ENCODE results near the gene NADK2.

Gene NADK2

DNA sequence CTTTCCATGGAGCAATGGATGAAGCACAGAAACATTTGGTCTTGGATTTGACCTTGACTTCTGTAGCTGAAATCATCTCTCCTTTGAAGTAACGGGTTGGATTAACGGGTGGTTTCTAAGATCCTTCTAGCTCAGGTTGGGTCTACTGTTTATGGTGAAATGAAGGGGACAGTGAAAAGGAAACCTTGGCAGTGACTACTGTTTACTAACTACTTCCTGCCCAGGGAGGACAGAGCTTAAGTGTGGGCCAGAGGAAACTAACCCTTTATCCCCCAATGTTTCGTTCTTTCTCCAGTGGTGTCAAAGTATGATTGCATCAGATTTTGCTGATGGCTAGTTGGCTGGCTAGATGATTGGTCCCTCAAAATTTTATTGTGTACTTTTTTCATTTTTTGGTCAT, 67.6 kb downstream of the NADK2 start:
- DNase-seq: no peak
- H3K4me3 Mint-ChIP-seq: no peak overlapping the region
- H3K27me3 Mint-ChIP-seq: no peaks in the 10 kb centered on the region
- H3K4me1 Mint-ChIP-seq (ENCODE audit: low read depth): peaks cover 6% of the 10 kb centered on the region
- H3K9me3 Mint-ChIP-seq: no peaks in the 10 kb centered on the region
- peaks cover 95% of the 10 kb centered on the region for H3K36me3 Mint-ChIP-seq (ENCODE audit: low read depth)
- H3K27ac Mint-ChIP-seq: peak overlapping the region; percentile 20

DNA sequence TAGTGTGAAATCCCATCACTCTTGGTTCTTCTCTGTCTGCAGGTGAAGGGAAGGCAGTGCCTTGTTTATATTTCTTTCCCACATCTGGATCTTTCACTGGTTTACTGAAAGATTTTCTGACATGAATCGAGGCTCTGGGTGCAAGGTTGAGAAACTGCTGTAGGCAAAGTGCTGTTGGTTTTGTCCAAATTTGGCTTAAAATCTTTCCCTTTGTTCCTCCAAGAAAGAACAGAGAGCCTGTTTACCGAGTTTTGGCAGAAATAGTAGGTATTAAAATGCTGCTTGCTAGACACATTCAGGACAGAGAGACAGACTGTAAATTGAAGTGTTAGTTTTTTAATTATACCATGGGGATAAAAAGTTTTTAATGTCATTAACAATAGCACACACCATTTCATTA, 68.3 kb downstream of the NADK2 start:
- DNase-seq: no peak
- Mint-ChIP-seq H3K27ac (no peak overlapping the region), H3K27me3 (no peaks in the 10 kb centered on the region), H3K4me3 (no peak overlapping the region), H3K4me1 (ENCODE audit: low read depth) (peaks cover 9% of the 10 kb centered on the region), H3K9me3 (no peaks in the 10 kb centered on the region), H3K36me3 (ENCODE audit: low read depth) (peaks cover 95% of the 10 kb centered on the region)

DNA sequence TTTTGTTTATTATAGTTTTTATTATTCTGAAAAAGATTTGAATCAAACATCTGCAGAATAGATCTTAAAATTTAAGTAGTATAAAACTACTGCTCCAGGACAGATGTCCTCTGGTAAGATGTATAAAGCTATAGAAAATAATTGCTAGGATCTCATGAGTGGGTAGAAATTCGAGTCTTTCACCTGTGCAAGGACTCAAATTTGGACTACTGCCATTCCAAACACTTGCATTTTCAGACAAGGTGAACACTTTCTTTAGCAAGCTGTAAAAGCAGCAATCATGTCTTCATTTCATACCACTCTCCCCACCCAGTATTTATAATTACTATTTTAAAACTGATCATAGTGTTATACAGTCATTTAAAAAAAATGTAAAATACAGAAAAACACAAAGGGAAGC, 69.1 kb downstream of the NADK2 start:
- Mint-ChIP-seq H3K27me3 (no peaks in the 10 kb centered on the region), H3K4me1 (ENCODE audit: low read depth) (peaks cover 16% of the 10 kb centered on the region), H3K9me3 (no peaks in the 10 kb centered on the region), H3K27ac (no peak overlapping the region), H3K36me3 (ENCODE audit: low read depth) (peaks cover 95% of the 10 kb centered on the region), H3K4me3 (no peak overlapping the region)
- DNase-seq: no peak

DNA sequence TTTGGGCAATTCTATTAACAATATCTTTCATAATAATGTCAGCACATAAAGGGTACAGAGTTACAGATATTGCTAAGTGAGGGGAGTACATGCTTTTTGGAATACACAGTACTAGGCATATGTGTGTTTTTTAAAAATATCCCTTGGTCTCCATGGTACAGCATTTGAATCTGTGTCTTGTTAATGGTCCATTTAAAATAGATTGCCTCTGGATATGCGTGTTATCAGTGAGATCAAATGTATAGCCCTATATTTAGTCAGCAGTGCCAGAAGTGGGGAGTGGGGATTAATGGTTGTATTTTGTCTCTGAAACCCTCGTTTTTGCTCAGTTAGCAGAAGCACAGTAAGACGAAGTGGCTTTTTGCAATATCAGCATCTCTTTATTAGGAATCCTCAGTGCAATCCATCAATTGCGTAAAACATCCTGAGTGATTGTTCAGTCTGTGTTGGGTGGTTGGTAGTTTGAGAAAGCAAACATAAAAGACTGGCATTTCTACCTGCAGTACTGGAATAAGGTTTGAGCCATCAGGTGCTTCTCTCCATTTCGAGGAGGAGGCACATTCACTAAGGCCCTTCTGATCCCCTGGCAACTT, 70.8 kb downstream of the NADK2 start:
- Mint-ChIP-seq H3K27ac (no peak overlapping the region), H3K9me3 (no peaks in the 10 kb centered on the region), H3K4me1 (ENCODE audit: low read depth) (peaks cover 14% of the 10 kb centered on the region), H3K4me3 (no peak overlapping the region), H3K27me3 (no peaks in the 10 kb centered on the region), H3K36me3 (ENCODE audit: low read depth) (peaks cover 100% of the 10 kb centered on the region)
- DNase-seq: no peak

DNA sequence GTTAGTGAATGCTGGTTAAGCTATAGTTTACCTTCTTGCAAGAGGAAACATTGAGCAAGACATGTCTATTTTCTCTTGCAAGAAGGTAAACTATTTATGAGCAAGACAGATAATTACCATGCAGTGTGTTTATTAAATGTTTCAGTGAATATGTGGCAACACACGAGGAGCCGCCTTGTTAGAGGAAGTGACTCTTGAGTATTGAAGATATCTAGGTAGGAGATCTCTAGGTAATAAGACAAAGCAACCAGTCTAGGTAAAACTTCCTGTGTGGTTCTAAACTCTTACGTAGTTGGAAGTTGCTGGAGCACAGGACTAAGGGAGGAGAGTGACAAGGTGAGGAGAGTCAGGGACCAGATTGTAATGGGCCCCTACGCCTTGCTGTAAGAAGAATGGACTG, 73.0 kb downstream of the NADK2 start:
- Mint-ChIP-seq H3K4me3 (no peak overlapping the region), H3K36me3 (ENCODE audit: low read depth) (peaks cover 99% of the 10 kb centered on the region), H3K4me1 (ENCODE audit: low read depth) (peaks cover 15% of the 10 kb centered on the region), H3K27me3 (no peaks in the 10 kb centered on the region), H3K27ac (peak overlapping the region; percentile 16), H3K9me3 (no peaks in the 10 kb centered on the region)
- DNase-seq: no peak

DNA sequence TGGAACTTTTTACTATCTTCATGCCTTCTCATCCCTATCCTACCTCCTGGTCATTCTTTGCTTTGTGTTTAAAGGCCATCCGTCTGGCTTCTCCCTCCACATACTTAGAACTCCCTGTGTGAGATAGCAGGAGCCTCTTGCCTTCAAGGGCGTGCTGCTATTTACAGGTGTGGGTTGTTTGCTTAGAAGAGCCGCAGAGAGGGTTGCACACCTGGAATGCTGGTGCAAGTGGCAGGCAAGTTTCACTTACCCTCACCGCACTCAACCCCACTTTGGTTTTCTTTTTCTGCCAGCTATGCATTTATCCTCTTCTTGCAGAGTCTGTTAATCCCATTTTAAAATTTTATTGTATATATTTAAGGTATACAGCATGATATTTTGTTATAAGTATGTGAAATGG, 77.3 kb downstream of the NADK2 start:
- Mint-ChIP-seq H3K36me3 (ENCODE audit: low read depth) (peaks cover 99% of the 10 kb centered on the region), H3K4me1 (ENCODE audit: low read depth) (peaks cover 37% of the 10 kb centered on the region), H3K27ac (no peak overlapping the region), H3K9me3 (no peaks in the 10 kb centered on the region), H3K27me3 (no peaks in the 10 kb centered on the region), H3K4me3 (no peak overlapping the region)
- no peak for DNase-seq

DNA sequence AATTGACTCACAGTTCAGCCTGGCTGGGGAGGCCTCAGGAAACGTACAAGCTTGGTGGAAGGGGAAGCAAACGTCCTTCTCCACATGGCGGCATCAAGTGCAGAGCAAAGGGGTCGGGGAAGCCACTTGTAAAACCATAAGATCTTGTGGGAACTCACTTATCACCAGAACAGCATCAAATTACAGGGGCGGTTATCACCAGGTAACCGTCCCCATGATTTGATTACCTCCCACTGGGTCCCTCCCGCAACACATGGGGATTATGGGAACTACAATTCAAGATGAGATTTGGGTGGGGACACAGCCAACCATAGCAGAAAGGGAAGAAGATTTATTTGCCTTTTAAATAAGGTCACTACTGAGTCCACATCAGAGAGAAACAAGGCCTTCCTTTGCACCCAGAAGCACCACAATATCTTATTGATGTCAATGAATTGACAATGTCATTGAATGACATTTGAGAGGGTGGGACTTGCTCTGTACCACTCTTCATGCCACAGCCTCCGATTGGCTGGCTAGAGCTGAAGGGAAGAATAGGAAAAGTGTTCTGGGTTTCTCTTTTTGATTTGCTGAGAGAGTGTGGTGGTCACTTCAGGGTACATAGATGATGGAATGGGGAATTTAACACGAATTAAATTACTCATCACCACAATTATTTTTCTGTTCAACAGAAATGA, 78.8 kb downstream of the NADK2 start:
- no peak for DNase-seq
- H3K9me3 Mint-ChIP-seq: no peaks in the 10 kb centered on the region
- no peak overlapping the region for H3K27ac Mint-ChIP-seq
- H3K27me3 Mint-ChIP-seq: no peaks in the 10 kb centered on the region
- H3K4me1 Mint-ChIP-seq (ENCODE audit: low read depth): peaks cover 34% of the 10 kb centered on the region
- H3K4me3 Mint-ChIP-seq: no peak overlapping the region
- peaks cover 99% of the 10 kb centered on the region for H3K36me3 Mint-ChIP-seq (ENCODE audit: low read depth)

DNA sequence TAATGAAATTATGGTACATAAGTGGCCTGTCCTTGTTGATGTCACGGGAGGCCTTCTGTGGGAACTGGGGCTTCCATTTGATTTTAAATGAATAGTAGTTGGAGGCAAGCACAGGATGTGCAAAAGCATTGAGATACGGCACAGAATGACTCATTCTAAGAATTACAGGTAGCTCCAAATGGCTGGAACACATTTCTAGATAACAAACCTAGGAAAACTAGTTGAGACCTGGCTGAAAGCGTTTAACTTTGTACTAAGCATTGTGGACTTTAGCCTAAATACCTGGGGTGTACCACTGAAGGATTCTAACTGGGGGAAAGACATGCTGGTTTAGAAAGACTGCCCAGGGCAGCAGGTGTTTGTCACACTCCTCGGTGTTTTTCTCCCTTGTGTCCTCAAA, 80.4 kb downstream of the NADK2 start:
- peaks cover 40% of the 10 kb centered on the region for H3K4me1 Mint-ChIP-seq (ENCODE audit: low read depth)
- DNase-seq: no peak
- H3K36me3 Mint-ChIP-seq (ENCODE audit: low read depth): peaks cover 99% of the 10 kb centered on the region
- no peak overlapping the region for H3K27ac Mint-ChIP-seq
- H3K9me3 Mint-ChIP-seq: no peaks in the 10 kb centered on the region
- no peaks in the 10 kb centered on the region for H3K27me3 Mint-ChIP-seq
- no peak overlapping the region for H3K4me3 Mint-ChIP-seq

DNA sequence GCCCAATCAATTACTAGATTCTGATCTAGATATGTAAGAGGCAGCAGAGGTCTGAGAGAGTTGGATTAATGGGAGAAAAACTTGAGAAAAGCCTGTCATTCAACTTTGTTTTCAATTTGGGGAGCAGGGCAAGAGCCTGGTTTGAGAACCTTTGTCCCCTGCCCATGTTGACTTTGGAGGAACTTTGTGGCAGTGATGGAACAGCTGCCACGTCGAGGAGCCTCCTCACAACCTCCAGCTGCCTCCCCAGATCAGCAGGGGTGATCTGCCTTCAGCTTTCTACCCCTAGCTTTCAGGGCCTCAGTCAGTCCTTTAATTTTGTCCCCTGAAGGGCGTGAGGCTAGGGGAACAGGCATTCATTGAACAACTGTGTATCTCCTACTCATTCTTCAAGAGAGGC, 81.1 kb downstream of the NADK2 start:
- no peak for DNase-seq
- H3K36me3 Mint-ChIP-seq (ENCODE audit: low read depth): peaks cover 99% of the 10 kb centered on the region
- no peaks in the 10 kb centered on the region for H3K27me3 Mint-ChIP-seq
- no peak overlapping the region for H3K4me3 Mint-ChIP-seq
- H3K9me3 Mint-ChIP-seq: no peaks in the 10 kb centered on the region
- H3K27ac Mint-ChIP-seq: peak overlapping the region; percentile 6
- H3K4me1 Mint-ChIP-seq (ENCODE audit: low read depth): peaks cover 46% of the 10 kb centered on the region

DNA sequence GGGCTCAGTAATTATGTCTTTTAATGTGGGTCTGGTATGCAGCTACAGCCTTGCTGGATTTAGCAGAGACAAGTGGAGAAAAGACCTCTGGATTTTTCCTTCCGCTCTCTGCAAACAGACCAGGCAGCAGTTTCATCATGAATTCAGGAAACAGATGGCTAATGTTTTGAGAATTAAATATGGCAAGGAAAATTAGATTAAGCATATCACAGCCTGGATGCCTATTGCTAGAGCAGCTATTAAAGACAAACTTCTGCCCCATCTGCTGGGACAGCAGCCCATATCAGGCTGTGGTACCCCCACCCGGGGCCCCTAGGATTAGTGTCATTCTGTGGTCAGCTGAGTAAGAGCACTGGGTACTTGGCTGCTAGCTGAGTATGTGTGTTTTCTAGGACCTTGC, 83.6 kb downstream of the NADK2 start:
- Mint-ChIP-seq H3K4me3 (no peak overlapping the region), H3K4me1 (ENCODE audit: low read depth) (peaks cover 58% of the 10 kb centered on the region), H3K27ac (no peak overlapping the region), H3K27me3 (no peaks in the 10 kb centered on the region), H3K9me3 (no peaks in the 10 kb centered on the region), H3K36me3 (ENCODE audit: low read depth) (peaks cover 100% of the 10 kb centered on the region)
- no peak for DNase-seq

DNA sequence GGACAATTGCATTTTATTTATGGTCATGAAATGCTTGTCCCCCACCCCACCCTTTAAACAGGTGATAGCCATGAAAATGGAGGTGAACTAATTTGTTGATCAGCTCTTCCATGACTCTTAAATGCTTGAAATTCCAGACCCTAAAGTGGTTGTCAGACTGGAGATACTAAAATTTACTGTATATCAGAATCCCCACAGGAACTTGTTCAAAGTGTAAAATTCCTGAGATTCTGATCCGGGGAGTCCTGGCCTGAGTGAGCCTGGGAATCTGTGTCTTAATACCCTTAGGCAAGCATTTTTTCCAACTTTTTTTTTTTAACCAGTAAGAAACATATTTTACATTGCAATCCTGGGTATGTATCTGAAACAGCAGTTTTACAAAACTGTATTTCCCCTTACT, 85.1 kb downstream of the NADK2 start:
- H3K4me3 Mint-ChIP-seq: no peak overlapping the region
- H3K4me1 Mint-ChIP-seq (ENCODE audit: low read depth): peaks cover 54% of the 10 kb centered on the region
- no peaks in the 10 kb centered on the region for H3K9me3 Mint-ChIP-seq
- no peak for DNase-seq
- H3K27ac Mint-ChIP-seq: no peak overlapping the region
- no peaks in the 10 kb centered on the region for H3K27me3 Mint-ChIP-seq
- H3K36me3 Mint-ChIP-seq (ENCODE audit: low read depth): peaks cover 98% of the 10 kb centered on the region

DNA sequence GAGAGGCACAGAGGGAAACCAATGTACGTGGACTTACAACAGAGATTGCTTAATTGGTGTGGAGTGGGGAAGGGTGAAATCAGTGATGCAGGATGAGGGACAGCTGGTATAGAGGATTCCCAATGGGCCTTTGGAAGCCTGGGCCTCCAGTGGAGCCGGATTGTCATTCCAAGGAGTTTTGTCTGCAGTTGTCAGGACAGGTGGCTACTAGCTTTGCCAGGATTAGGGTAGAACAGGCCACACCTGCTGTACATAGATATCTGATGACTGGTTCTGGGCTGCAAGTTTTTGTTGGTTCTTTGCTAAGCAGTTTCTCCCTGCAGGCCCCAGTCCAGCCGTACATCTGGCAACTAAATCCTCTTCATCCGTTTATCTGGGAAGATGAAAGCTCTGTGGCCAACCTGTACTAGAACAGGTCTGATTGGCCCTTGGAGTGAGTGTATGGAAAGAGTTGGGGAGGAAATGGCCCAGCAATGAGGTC, 85.6 kb downstream of the NADK2 start:
- no peak overlapping the region for H3K27ac Mint-ChIP-seq
- H3K36me3 Mint-ChIP-seq (ENCODE audit: low read depth): peaks cover 96% of the 10 kb centered on the region
- no peak overlapping the region for H3K4me3 Mint-ChIP-seq
- peaks cover 50% of the 10 kb centered on the region for H3K4me1 Mint-ChIP-seq (ENCODE audit: low read depth)
- H3K9me3 Mint-ChIP-seq: no peaks in the 10 kb centered on the region
- no peak for DNase-seq
- H3K27me3 Mint-ChIP-seq: no peaks in the 10 kb centered on the region

DNA sequence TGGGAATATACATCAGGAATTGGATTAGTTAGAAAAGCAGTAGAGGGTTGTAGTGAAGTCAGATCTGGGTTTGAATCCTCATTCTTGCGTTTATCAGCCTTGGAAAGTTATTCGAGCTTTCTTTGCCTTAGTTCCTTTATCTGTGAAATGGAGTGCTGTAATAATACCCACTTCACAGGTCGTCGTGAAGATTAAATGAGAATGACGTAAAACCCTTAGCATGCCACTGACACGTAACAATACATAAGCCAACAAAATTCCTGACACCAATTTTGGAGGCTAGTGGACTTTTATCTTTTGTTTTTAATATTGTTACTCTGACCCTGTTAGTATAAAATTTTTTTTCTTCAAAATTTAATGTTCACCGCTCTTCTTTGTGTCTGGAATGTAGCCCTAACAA, 86.4 kb downstream of the NADK2 start:
- peaks cover 89% of the 10 kb centered on the region for H3K36me3 Mint-ChIP-seq (ENCODE audit: low read depth)
- H3K27ac Mint-ChIP-seq: no peak overlapping the region
- H3K4me3 Mint-ChIP-seq: no peak overlapping the region
- no peaks in the 10 kb centered on the region for H3K27me3 Mint-ChIP-seq
- H3K9me3 Mint-ChIP-seq: no peaks in the 10 kb centered on the region
- H3K4me1 Mint-ChIP-seq (ENCODE audit: low read depth): peaks cover 52% of the 10 kb centered on the region
- DNase-seq: no peak

DNA sequence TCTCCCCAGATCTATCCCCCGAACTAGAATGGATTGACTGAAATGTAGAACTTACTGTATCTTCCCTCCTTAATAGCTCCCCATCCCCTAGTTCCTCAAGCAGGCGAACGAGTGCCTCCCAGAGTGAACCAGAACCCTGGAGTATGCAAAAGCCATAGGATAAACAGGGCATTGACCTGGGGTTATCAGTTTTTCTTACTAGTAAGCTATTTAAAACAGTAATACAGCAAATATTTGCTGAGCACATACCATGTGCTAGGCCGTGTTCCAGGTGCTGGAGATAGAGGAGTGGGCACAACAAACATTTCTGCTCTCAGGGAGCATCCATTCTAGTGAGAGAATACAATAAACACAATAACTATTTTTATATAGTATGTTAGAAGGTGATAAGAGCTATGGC, 88.0 kb downstream of the NADK2 start:
- Mint-ChIP-seq H3K27me3 (no peaks in the 10 kb centered on the region), H3K36me3 (ENCODE audit: low read depth) (peaks cover 73% of the 10 kb centered on the region), H3K4me3 (peak overlapping the region; percentile 97), H3K4me1 (ENCODE audit: low read depth) (peaks cover 63% of the 10 kb centered on the region), H3K9me3 (no peaks in the 10 kb centered on the region), H3K27ac (no peak overlapping the region)
- DNase-seq: no peak

DNA sequence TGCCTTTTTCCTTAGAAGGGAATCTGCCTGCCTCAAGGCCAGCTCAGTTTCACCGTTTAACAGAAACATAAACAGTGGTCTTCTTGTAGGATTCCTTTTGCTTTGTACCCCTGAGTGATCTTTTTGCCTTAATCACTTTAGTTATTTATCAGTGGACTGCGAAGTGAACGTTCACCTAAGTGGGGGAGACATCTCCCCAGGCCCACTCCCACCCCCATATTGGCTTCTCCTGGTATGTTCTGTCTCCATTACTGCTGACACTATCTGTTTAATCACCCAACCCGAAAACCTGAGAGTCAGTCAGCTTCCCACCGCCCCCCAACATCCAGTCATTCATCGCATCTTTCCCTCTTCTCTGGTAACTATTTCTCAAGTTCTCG, 88.4 kb downstream of the NADK2 start:
- Mint-ChIP-seq H3K36me3 (ENCODE audit: low read depth) (peaks cover 69% of the 10 kb centered on the region), H3K4me1 (ENCODE audit: low read depth) (peaks cover 62% of the 10 kb centered on the region), H3K27ac (no peak overlapping the region), H3K9me3 (no peaks in the 10 kb centered on the region), H3K27me3 (no peaks in the 10 kb centered on the region), H3K4me3 (peak overlapping the region; percentile 97)
- no peak for DNase-seq
